ENCODE measurements around the gene NAP1L4. TPM values are rescaled to one million over a fixed set of nuclear protein-coding genes. Genes with fewer than 3 reads are reported as not detected.

The NAP1L4 gene
- polyA plus RNA-seq, 1 donor from 2014 or later, result 199 TPM

DNA sequence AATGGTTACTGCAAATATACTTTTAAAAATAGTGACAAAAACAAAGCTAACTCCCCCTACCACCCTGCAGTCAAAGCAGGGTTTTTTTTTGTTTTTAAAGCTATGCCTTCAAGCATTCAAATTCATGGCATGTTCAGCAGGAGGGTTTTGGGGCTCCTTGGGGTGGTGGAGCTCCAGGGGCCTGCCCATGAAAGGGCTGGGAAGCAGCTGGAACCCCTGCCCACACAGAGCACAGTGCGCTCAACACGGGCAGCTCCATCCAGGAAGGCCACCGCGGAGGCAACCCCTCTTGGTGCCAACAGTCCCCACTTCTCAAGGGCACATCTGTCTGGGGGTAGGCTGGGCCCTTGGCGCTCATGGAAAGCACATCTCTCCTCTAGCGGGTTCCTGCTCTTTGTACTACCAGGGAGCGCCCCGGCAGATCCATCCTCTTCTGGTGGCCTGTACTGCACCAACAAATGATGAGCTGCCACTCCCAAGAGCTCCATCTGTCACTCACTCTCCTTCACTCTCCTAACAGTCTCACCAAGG is 46.3 kb downstream of the NAP1L4 start:
- H2AFZ ChIP-seq (ENCODE audit: low read depth, low read length), result no peak overlapping the region
- no peak overlapping the region for H3K27ac ChIP-seq (ENCODE audit: low read length)
- no peak overlapping the region for H3K4me3 ChIP-seq (ENCODE audit: low read length)
- TF ChIP-seq EZH2 (IDR thresholded peaks at IDR 0.05; ENCODE audit: borderline replicate concordance, insufficient read depth, low read length, poor library complexity, severe bottlenecking) (no peak), EP300 (conservative IDR thresholded peaks at IDR 0.05; ENCODE audit: poor library complexity, severe bottlenecking) (no peak), POLR2AphosphoS5 (IDR thresholded peaks at IDR 0.05) (no peak), TAF1 (IDR thresholded peaks at IDR 0.05; ENCODE audit: low read depth) (no peak), RAD21 (conservative IDR thresholded peaks at IDR 0.05) (no peak), MXI1 (conservative IDR thresholded peaks at IDR 0.05; ENCODE audit: poor library complexity, severe bottlenecking) (no peak), SMC3 (conservative IDR thresholded peaks at IDR 0.05; ENCODE audit: poor library complexity) (no peak)
- TF ChIP-seq, protein P1, sequence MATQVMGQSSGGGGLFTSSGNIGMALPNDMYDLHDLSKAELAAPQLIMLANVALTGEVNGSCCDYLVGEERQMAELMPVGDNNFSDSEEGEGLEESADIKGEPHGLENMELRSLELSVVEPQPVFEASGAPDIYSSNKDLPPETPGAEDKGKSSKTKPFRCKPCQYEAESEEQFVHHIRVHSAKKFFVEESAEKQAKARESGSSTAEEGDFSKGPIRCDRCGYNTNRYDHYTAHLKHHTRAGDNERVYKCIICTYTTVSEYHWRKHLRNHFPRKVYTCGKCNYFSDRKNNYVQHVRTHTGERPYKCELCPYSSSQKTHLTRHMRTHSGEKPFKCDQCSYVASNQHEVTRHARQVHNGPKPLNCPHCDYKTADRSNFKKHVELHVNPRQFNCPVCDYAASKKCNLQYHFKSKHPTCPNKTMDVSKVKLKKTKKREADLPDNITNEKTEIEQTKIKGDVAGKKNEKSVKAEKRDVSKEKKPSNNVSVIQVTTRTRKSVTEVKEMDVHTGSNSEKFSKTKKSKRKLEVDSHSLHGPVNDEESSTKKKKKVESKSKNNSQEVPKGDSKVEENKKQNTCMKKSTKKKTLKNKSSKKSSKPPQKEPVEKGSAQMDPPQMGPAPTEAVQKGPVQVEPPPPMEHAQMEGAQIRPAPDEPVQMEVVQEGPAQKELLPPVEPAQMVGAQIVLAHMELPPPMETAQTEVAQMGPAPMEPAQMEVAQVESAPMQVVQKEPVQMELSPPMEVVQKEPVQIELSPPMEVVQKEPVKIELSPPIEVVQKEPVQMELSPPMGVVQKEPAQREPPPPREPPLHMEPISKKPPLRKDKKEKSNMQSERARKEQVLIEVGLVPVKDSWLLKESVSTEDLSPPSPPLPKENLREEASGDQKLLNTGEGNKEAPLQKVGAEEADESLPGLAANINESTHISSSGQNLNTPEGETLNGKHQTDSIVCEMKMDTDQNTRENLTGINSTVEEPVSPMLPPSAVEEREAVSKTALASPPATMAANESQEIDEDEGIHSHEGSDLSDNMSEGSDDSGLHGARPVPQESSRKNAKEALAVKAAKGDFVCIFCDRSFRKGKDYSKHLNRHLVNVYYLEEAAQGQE (IDR thresholded peaks at IDR 0.05; ENCODE audit: borderline replicate concordance), result no peak
- TF ChIP-seq, protein P2, sequence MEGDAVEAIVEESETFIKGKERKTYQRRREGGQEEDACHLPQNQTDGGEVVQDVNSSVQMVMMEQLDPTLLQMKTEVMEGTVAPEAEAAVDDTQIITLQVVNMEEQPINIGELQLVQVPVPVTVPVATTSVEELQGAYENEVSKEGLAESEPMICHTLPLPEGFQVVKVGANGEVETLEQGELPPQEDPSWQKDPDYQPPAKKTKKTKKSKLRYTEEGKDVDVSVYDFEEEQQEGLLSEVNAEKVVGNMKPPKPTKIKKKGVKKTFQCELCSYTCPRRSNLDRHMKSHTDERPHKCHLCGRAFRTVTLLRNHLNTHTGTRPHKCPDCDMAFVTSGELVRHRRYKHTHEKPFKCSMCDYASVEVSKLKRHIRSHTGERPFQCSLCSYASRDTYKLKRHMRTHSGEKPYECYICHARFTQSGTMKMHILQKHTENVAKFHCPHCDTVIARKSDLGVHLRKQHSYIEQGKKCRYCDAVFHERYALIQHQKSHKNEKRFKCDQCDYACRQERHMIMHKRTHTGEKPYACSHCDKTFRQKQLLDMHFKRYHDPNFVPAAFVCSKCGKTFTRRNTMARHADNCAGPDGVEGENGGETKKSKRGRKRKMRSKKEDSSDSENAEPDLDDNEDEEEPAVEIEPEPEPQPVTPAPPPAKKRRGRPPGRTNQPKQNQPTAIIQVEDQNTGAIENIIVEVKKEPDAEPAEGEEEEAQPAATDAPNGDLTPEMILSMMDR (IDR thresholded peaks at IDR 0.05; ENCODE audit: poor library complexity, severe bottlenecking), result no peak
- H3K9me2 ChIP-seq (ENCODE audit: insufficient read depth, low read length), result no peaks in the 10 kb centered on the region
- H3K79me2 ChIP-seq (replicated peaks; ENCODE audit: insufficient read depth, low read length), result no peaks in the 10 kb centered on the region
- no peak overlapping the region for H3K9ac ChIP-seq (ENCODE audit: low read length)
- no peaks in the 10 kb centered on the region for H3F3A ChIP-seq (ENCODE audit: insufficient read depth, low read length, poor library complexity, severe bottlenecking)
- peaks cover 5% of the 10 kb centered on the region for H3K36me3 ChIP-seq (ENCODE audit: insufficient read depth, low read length)
- H3K27me3 ChIP-seq (ENCODE audit: insufficient read depth, low read depth, low read length), result no peaks in the 10 kb centered on the region
- no peak overlapping the region for H3K4me2 ChIP-seq (ENCODE audit: low read length)
- no peaks in the 10 kb centered on the region for H4K20me1 ChIP-seq (ENCODE audit: insufficient read depth)
- H3K9me3 ChIP-seq (ENCODE audit: low read length), result no peaks in the 10 kb centered on the region

DNA sequence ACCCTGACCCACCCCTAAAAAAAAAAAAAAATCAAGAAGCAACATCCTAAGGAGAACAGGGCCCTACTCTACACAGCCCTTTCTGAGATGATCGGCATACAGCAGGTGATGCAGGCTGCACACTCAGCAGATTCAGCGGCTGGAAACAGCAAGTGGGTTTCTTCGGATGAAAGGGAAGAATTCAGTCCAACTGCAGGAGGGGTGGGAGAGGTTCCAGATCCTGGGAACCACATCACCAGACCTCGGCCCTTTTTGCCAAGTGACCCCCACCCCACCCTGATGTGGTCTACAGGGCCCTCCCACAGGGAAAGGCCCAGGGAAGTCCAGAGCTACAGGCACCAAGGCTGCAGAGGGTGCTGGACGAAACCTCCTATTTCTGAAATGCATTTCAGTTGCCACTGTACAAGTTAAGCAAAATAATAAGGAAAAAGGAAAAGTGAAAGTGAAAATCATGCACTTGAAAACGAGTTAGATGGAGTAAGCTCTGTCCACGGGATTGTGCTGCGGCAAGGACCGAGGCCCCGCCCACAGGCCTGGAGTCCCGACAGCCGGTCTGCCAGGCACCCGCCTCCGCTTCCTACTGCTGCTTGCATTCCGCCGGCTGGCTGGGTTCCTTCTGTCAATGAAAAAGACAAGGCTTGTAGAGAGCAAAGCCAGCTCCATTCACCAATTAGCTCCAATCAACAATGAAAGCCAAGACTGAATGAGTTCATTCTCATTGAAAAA is 46.9 kb downstream of the NAP1L4 start:
- Histone ChIP-seq H3F3A (ENCODE audit: insufficient read depth, low read length, poor library complexity, severe bottlenecking) (no peaks in the 10 kb centered on the region), H3K79me2 (replicated peaks; ENCODE audit: insufficient read depth, low read length) (no peaks in the 10 kb centered on the region), H3K9me3 (ENCODE audit: low read length) (no peaks in the 10 kb centered on the region), H3K9ac (ENCODE audit: low read length) (no peak overlapping the region), H4K20me1 (ENCODE audit: insufficient read depth) (no peaks in the 10 kb centered on the region), H3K9me2 (ENCODE audit: insufficient read depth, low read length) (no peaks in the 10 kb centered on the region), H3K27ac (ENCODE audit: low read length) (no peak overlapping the region), H3K4me2 (ENCODE audit: low read length) (no peak overlapping the region), H3K27me3 (ENCODE audit: insufficient read depth, low read depth, low read length) (no peaks in the 10 kb centered on the region), H3K4me3 (ENCODE audit: low read length) (no peak overlapping the region), H2AFZ (ENCODE audit: low read depth, low read length) (no peak overlapping the region), H3K36me3 (ENCODE audit: insufficient read depth, low read length) (peaks cover 5% of the 10 kb centered on the region)
- TF ChIP-seq EP300 (conservative IDR thresholded peaks at IDR 0.05; ENCODE audit: poor library complexity, severe bottlenecking), result no peak
- TF ChIP-seq, protein P2 (IDR thresholded peaks at IDR 0.05; ENCODE audit: poor library complexity, severe bottlenecking), result no peak
- TF ChIP-seq RAD21 (conservative IDR thresholded peaks at IDR 0.05), result no peak
- TF ChIP-seq, protein P1 (IDR thresholded peaks at IDR 0.05; ENCODE audit: borderline replicate concordance), result no peak
- TF ChIP-seq POLR2AphosphoS5 (IDR thresholded peaks at IDR 0.05), result no peak
- TF ChIP-seq SMC3 (conservative IDR thresholded peaks at IDR 0.05; ENCODE audit: poor library complexity), result no peak

Measured in neural cell (in vitro differentiated cells).